Stomach (tissue), 4 donors: ENCODE measurements around the gene C2CD4C.

Experiments used
- POLR2A ChIP-seq, 4 donors: fragments of 450-650 bp; IDR thresholded peaks; one replicate each; pipeline ENCODE4 v1.6.1; 2016; ENCODE audit warnings: antibody characterized with exemption in 4 of 4, control low read depth in 2 of 4, mild to moderate bottlenecking in 1 of 4, moderate library complexity in 1 of 4
- POLR2AphosphoS5 ChIP-seq, 3 donors: sonication (generic); formaldehyde crosslinking; IDR thresholded peaks; one replicate each; pipeline ENCODE4 v1.6.1; 2016; ENCODE audit warnings: antibody characterized with exemption in 3 of 3
- TF ChIP-seq, protein P1 (sequence below), 7 experiments: fragments of 450-650 bp in 4 of 7; fragments of 200-600 bp in 3 of 7; sonication (generic) in 3 of 7; IDR thresholded peaks; one replicate each; pipeline ENCODE4 v1.5.1; 2016 to 2019; ENCODE audit warnings: antibody characterized with exemption in 7 of 7, control low read depth in 2 of 7, mild to moderate bottlenecking in 1 of 7

DNA sequence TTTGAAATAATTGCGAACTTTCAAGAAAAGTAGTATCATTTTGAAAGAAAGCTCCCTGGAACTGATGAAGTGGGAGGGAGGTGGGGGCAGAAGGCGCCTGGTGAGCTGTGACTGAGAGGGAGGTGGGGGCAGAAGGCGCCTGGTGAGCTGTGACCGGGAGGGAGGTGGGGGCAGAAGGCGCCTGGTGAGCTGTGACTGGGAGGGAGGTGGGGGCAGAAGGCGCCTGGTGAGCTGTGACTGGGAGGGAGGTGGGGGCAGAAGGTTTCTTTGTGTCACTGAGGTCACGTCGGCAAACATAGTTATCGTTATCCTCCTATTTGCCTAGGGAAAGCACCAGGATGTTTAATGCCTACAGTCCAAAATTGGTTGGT, 24.2 kb downstream of the C2CD4C start:
- TF ChIP-seq POLR2A (IDR thresholded peaks at IDR 0.05) (no peak), POLR2AphosphoS5 (IDR thresholded peaks at IDR 0.05) (no peak)
- TF ChIP-seq, protein P1, sequence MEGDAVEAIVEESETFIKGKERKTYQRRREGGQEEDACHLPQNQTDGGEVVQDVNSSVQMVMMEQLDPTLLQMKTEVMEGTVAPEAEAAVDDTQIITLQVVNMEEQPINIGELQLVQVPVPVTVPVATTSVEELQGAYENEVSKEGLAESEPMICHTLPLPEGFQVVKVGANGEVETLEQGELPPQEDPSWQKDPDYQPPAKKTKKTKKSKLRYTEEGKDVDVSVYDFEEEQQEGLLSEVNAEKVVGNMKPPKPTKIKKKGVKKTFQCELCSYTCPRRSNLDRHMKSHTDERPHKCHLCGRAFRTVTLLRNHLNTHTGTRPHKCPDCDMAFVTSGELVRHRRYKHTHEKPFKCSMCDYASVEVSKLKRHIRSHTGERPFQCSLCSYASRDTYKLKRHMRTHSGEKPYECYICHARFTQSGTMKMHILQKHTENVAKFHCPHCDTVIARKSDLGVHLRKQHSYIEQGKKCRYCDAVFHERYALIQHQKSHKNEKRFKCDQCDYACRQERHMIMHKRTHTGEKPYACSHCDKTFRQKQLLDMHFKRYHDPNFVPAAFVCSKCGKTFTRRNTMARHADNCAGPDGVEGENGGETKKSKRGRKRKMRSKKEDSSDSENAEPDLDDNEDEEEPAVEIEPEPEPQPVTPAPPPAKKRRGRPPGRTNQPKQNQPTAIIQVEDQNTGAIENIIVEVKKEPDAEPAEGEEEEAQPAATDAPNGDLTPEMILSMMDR (IDR thresholded peaks at IDR 0.05), result no peak
